WTC11 (cell line): ENCODE data around the gene PRKN. TPM values are rescaled to one million over a fixed set of nuclear protein-coding genes. Genes with fewer than 3 reads are reported as not detected.

ENCODE experiments used
- ATAC-seq: fragments of 200-7000 bp; cut with Tn5 transposase; 2 replicates; pipeline ENCODE4 v1.10.0; 2021; ENCODE audit warnings: mild to moderate bottlenecking, moderate library complexity
- CTCF ChIA-PET: fragments of 300-600 bp; sonication (Branson Sonifier 250); formaldehyde crosslinking; loops from one replicate; lab custom pipeline; 2021; ENCODE audit warnings: antibody characterized with exemption; lab: Charles Lee
- POLR2A ChIA-PET: fragments of 350-600 bp; sonication (Branson Sonifier 250); formaldehyde crosslinking; loops from one replicate; lab custom pipeline; 2021; ENCODE audit warnings: antibody characterized with exemption; lab: Charles Lee
- DNase-seq: peaks from one replicate; pipeline ENCODE4 v3.0.0; 2021; ENCODE audit warnings: low spot score
- H3K27ac Mint-ChIP-seq: 2 replicates; pipeline ENCODE4 v1.8.0; 2021; ENCODE audit warnings: mixed read lengths
- H3K27me3 Mint-ChIP-seq: 2 replicates; pipeline ENCODE4 v1.8.0; 2021; ENCODE audit warnings: low read depth, mild to moderate bottlenecking, moderate library complexity, mixed read lengths
- H3K36me3 Mint-ChIP-seq: 2 replicates; pipeline ENCODE4 v1.8.0; 2021; ENCODE audit warnings: mixed read lengths
- H3K4me1 Mint-ChIP-seq: 2 replicates; pipeline ENCODE4 v1.8.0; 2022; ENCODE audit warnings: mixed read lengths
- H3K4me3 Mint-ChIP-seq: 2 replicates; pipeline ENCODE4 v1.8.0; 2021; ENCODE audit warnings: mild to moderate bottlenecking, moderate library complexity, mixed read lengths
- H3K9me3 Mint-ChIP-seq: 2 replicates; pipeline ENCODE4 v1.8.0; 2021; ENCODE audit warnings: mixed read lengths
- AFF4 ChIP-seq: sonication (generic); formaldehyde crosslinking; IDR thresholded peaks from 2 replicates; pipeline ENCODE4 v1.8.1; 2023; ENCODE audit warnings: mild to moderate bottlenecking, missing genetic modification reagents, borderline replicate concordance
- ARID4B ChIP-seq: sonication (generic); formaldehyde crosslinking; IDR thresholded peaks from 2 replicates; pipeline ENCODE4 v1.8.0; 2023; ENCODE audit warnings: missing genetic modification reagents, mild to moderate bottlenecking, borderline replicate concordance
- ATF3 ChIP-seq: sonication (generic); formaldehyde crosslinking; conservative IDR thresholded peaks from 2 replicates; pipeline ENCODE4 v1.8.1; 2022; ENCODE audit warnings: mild to moderate bottlenecking, missing genetic modification reagents
- CREM ChIP-seq: sonication (generic); formaldehyde crosslinking; IDR thresholded peaks from 2 replicates; pipeline ENCODE4 v1.8.1; 2022; ENCODE audit warnings: mild to moderate bottlenecking, missing genetic modification reagents, moderate library complexity
- CTCF ChIP-seq: fragments of 200-600 bp; IDR thresholded peaks from 2 replicates; pipeline ENCODE4 v1.8.0; 2022; ENCODE audit warnings: antibody characterized with exemption
- ELF4 ChIP-seq: sonication (generic); formaldehyde crosslinking; IDR thresholded peaks from 2 replicates; pipeline ENCODE4 v1.8.1; 2022; ENCODE audit warnings: low read depth, mild to moderate bottlenecking, moderate library complexity, missing genetic modification reagents
- ERG ChIP-seq: fragments of 250-450 bp; sonication (Bioruptor Pico); IDR thresholded peaks from 2 replicates; pipeline ENCODE4 v1.8.0; 2021; ENCODE audit warnings: mild to moderate bottlenecking
- FOXK1 ChIP-seq: sonication (generic); formaldehyde crosslinking; IDR thresholded peaks from 2 replicates; pipeline ENCODE4 v1.8.0; 2022; ENCODE audit warnings: mild to moderate bottlenecking, moderate library complexity, missing genetic modification reagents
- IRF2 ChIP-seq: sonication (generic); formaldehyde crosslinking; IDR thresholded peaks from 2 replicates; pipeline ENCODE4 v1.8.0; 2022; ENCODE audit warnings: low read depth, missing genetic modification reagents, borderline replicate concordance
- MLX ChIP-seq: sonication (generic); formaldehyde crosslinking; IDR thresholded peaks from 2 replicates; pipeline ENCODE4 v1.8.1; 2023; ENCODE audit warnings: mild to moderate bottlenecking, missing genetic modification reagents, moderate library complexity
- NFE2L1 ChIP-seq: sonication (generic); formaldehyde crosslinking; IDR thresholded peaks from 2 replicates; pipeline ENCODE4 v1.8.1; 2023; ENCODE audit warnings: missing genetic modification reagents
- NFYB ChIP-seq: sonication (generic); formaldehyde crosslinking; conservative IDR thresholded peaks from 2 replicates; pipeline ENCODE4 v1.8.0; 2022; ENCODE audit warnings: low read depth, missing genetic modification reagents
- NR2C2 ChIP-seq: sonication (generic); formaldehyde crosslinking; IDR thresholded peaks from 2 replicates; pipeline ENCODE4 v1.8.0; 2022; ENCODE audit warnings: mild to moderate bottlenecking, missing genetic modification reagents
- NR3C1 ChIP-seq: sonication (generic); formaldehyde crosslinking; conservative IDR thresholded peaks from 2 replicates; pipeline ENCODE4 v1.8.1; 2023; ENCODE audit warnings: low read depth, mild to moderate bottlenecking, missing genetic modification reagents
- PRRX2 ChIP-seq: fragments of 250-450 bp; sonication (Bioruptor Pico); IDR thresholded peaks from 2 replicates; pipeline ENCODE4 v1.8.0; 2021; ENCODE audit warnings: mild to moderate bottlenecking
- RORB ChIP-seq: fragments of 250-450 bp; sonication (Bioruptor Pico); IDR thresholded peaks from 2 replicates; pipeline ENCODE4 v1.9.0; 2021; ENCODE audit warnings: mild to moderate bottlenecking
- TCF7 ChIP-seq: sonication (generic); formaldehyde crosslinking; IDR thresholded peaks from 2 replicates; pipeline ENCODE4 v1.8.0; 2022; ENCODE audit warnings: mild to moderate bottlenecking, low read depth, missing genetic modification reagents, moderate library complexity
- ZBTB21 ChIP-seq: sonication (generic); formaldehyde crosslinking; IDR thresholded peaks from 2 replicates; pipeline ENCODE4 v1.8.1; 2023; ENCODE audit warnings: mild to moderate bottlenecking, missing genetic modification reagents, borderline replicate concordance
- ZBTB43 ChIP-seq: sonication (generic); formaldehyde crosslinking; IDR thresholded peaks from 2 replicates; pipeline ENCODE4 v1.8.1; 2023; ENCODE audit warnings: mild to moderate bottlenecking, missing genetic modification reagents
- ZMAT4 ChIP-seq: fragments of 250-450 bp; sonication (Bioruptor Pico); IDR thresholded peaks from 2 replicates; pipeline ENCODE4 v1.9.0; 2021; ENCODE audit warnings: mild to moderate bottlenecking
- ZNF416 ChIP-seq: fragments of 250-450 bp; sonication (Bioruptor Pico); IDR thresholded peaks from 2 replicates; pipeline ENCODE4 v1.9.0; 2021; ENCODE audit warnings: mild to moderate bottlenecking, inconsistent platforms
- total RNA-seq: library from RNA; stranded (reverse); gene quantifications from 3 replicates; pipeline ENCODE4 v1.2.3, GENCODE V29; 2021

PRKN gene
- total RNA-seq, 1 experiment from 2014 or later = 0.59 TPM

- TF ChIP-seq ERG = no peak
- TF ChIP-seq ZBTB21 = no peak
- no peak for TF ChIP-seq NR2C2
- TF ChIP-seq FOXK1 (CRISPR knock-in tag) = no peak
- no peak for TF ChIP-seq ZNF416
- no peak for TF ChIP-seq ARID4B (CRISPR knock-in tag)
- TF ChIP-seq NFE2L1 (CRISPR knock-in tag) = no peak
Measured at GRCh38 chr6:161396539-161396938, 1331.0 kb downstream of the PRKN start (continued).

- Mint-ChIP-seq H3K27me3 (no peaks in the 10 kb centered on the region; the same call in 1 of the 2 replicates), H3K4me1 (no peaks in the 10 kb centered on the region), H3K9me3 (peaks cover 28% of the 10 kb centered on the region), H3K27ac (no peak overlapping the region), H3K4me3 (no peak overlapping the region), H3K36me3 (peaks cover 10% of the 10 kb centered on the region)
- POLR2A ChIA-PET = no interaction called here
- no peak for ATAC-seq
- CTCF ChIA-PET = interaction anchor here (0.8 to 1.6 kb wide), 6 partner anchors 21 to 149 kb away, joined by 3 to 7 read pairs (median 4); no protein-coding TSS in a partner anchor
- no peak for DNase-seq
- no peak for TF ChIP-seq PRRX2 (CRISPR knock-in tag)
- no peak for TF ChIP-seq RORB (CRISPR knock-in tag)
- TF ChIP-seq AFF4 (CRISPR knock-in tag) = no peak
- TF ChIP-seq ELF4 (CRISPR knock-in tag) = no peak
- TF ChIP-seq ZMAT4 (CRISPR knock-in tag) = no peak
- TF ChIP-seq FOXK1 (CRISPR knock-in tag) = no peak
- TF ChIP-seq CREM = no peak
- TF ChIP-seq ERG = no peak
- no peak for TF ChIP-seq TCF7 (CRISPR knock-in tag)
- no peak for TF ChIP-seq ZBTB21
- no peak for TF ChIP-seq ZBTB43 (CRISPR knock-in tag)
- no peak for TF ChIP-seq NR3C1
- no peak for TF ChIP-seq CTCF
- no peak for TF ChIP-seq ATF3
- no peak for TF ChIP-seq MLX (CRISPR knock-in tag)
- TF ChIP-seq NFYB = no peak
- TF ChIP-seq IRF2 (CRISPR knock-in tag) = no peak
Measured at GRCh38 chr6:161395716-161396231, 1331.8 kb downstream of the PRKN start.
